ENCODE data around the gene ANAPC1. TPM values are rescaled to one million over a fixed set of nuclear protein-coding genes. Genes with fewer than 3 reads are reported as not detected.
A peak's percentile ranks its signal among the peaks of the same experiment; 100 is the strongest.

The ANAPC1 gene, protein sequence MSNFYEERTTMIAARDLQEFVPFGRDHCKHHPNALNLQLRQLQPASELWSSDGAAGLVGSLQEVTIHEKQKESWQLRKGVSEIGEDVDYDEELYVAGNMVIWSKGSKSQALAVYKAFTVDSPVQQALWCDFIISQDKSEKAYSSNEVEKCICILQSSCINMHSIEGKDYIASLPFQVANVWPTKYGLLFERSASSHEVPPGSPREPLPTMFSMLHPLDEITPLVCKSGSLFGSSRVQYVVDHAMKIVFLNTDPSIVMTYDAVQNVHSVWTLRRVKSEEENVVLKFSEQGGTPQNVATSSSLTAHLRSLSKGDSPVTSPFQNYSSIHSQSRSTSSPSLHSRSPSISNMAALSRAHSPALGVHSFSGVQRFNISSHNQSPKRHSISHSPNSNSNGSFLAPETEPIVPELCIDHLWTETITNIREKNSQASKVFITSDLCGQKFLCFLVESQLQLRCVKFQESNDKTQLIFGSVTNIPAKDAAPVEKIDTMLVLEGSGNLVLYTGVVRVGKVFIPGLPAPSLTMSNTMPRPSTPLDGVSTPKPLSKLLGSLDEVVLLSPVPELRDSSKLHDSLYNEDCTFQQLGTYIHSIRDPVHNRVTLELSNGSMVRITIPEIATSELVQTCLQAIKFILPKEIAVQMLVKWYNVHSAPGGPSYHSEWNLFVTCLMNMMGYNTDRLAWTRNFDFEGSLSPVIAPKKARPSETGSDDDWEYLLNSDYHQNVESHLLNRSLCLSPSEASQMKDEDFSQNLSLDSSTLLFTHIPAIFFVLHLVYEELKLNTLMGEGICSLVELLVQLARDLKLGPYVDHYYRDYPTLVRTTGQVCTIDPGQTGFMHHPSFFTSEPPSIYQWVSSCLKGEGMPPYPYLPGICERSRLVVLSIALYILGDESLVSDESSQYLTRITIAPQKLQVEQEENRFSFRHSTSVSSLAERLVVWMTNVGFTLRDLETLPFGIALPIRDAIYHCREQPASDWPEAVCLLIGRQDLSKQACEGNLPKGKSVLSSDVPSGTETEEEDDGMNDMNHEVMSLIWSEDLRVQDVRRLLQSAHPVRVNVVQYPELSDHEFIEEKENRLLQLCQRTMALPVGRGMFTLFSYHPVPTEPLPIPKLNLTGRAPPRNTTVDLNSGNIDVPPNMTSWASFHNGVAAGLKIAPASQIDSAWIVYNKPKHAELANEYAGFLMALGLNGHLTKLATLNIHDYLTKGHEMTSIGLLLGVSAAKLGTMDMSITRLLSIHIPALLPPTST (N-terminal part only)
- 101 and 106 TPM in 2 replicates for total RNA-seq (2014; rRNA removed; shearing (Covaris generic); ENCODE audit: low replicate concordance)

DNA sequence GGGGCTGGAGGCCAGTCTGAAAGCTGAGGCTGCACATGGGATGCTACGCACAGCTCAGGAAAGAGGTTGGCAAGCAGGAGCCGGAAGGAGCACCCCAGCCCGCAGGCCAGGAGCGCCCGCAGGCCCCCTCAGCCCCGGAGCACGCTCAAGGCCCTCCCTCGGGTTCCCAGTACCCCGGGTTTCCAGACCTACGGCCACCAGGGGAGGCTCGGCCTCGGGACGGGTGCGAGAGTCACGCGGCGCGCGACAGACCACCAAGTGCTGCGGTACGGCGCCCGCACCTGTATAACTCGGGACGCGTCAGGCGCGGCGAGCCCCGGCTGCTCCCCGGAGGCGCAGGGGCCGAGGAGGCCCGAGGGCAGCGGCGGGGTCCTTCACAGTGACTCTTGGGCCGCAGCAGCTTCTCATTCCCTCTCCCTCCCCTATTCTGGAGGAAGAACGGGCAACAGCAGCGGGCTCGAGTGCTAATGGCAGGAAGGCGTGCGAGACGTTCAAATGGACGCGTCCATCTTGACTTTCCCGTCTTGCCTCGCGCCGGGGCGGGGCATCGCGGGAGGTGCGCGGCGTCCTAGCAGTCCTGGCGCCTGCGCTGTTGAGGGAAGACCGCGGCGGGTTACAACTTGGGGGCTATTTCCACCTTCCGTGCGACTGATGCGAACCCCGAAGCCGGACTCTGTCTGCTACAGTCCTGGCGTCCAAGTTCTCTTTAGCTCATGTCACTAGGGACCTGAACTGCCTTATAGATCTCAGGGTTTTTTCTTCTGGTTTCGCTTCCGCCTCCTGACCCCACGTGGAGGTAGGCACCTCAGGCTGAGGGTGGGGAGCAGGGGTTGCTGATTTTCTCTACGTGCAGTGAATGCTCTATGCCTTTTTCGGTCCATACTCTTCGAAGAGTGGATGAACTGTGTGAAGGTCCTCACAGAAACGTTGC lies at the start of gene ANAPC1:
Gene ANAPC1, minus strand, starts transcription at position 533 of the 931 bp plus-strand sequence. CDS start 3,368 bp downstream, outside the sequence.
- Histone ChIP-seq H3K4me1 (ENCODE audit: low read length) (peaks cover 17% of the 10 kb centered on the region), H4K20me1 (ENCODE audit: insufficient read depth, low read depth, low read length) (no peaks in the 10 kb centered on the region), H3K9me3 (ENCODE audit: low read length) (no peaks in the 10 kb centered on the region), H3K27me3 (ENCODE audit: low read length) (no peaks in the 10 kb centered on the region), H3K4me3 (ENCODE audit: low read length) (peak within 1 kb of the TSS; percentile 100), H3K9ac (ENCODE audit: low read length) (peak within 1 kb of the TSS; percentile 98), H3K36me3 (ENCODE audit: insufficient read depth, low read length) (no peaks in the 10 kb centered on the region; the same call in 1 of the 2 replicates), H3K79me2 (ENCODE audit: low read length) (peaks cover 30% of the 10 kb centered on the region), H3K27ac (ENCODE audit: low read length) (peak within 1 kb of the TSS; percentile 77), H2AFZ (ENCODE audit: low read length) (peak within 1 kb of the TSS; percentile 38), H3K9me2 (replicated peaks; ENCODE audit: insufficient read depth, low read length) (no peaks in the 10 kb centered on the region), H3K4me2 (ENCODE audit: low read depth, low read length, poor library complexity, severe bottlenecking) (peak within 1 kb of the TSS; percentile 92)
- peak; percentile 96 for DNase-seq

DNA sequence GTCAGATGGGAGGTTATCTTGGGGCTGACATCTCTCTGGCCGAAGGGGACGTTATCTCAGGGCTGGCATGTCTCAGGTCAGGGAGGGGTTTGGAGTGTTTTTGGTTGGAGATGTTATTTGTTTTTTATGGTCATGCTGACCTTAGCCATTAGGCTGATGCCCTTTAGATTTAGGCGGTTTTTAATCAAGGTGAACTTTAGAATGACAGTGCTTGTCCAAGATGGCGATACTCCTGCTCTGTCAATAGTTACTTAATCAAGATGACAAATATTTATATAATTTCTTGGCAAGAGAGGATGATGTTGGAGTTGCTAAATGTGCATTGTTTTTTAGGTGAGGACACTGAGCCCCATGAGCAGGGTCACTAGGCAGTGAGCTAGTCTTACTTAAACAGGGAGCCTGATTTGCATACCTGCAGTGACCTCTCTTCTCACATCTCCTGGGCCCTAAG lies 48.9 kb upstream of the ANAPC1 start:
- H3K9me3 ChIP-seq (ENCODE audit: low read length): no peaks in the 10 kb centered on the region
- H3K36me3 ChIP-seq (ENCODE audit: insufficient read depth, low read length): no peaks in the 10 kb centered on the region
- no peaks in the 10 kb centered on the region for H3K9me2 ChIP-seq (replicated peaks; ENCODE audit: insufficient read depth, low read length)
- DNase-seq: no peak
- H3K79me2 ChIP-seq (ENCODE audit: low read length): no peaks in the 10 kb centered on the region
- H3K4me3 ChIP-seq (ENCODE audit: low read length): no peak overlapping the region
- no peak overlapping the region for H3K27ac ChIP-seq (ENCODE audit: low read length)
- H3K4me1 ChIP-seq (ENCODE audit: low read length): no peaks in the 10 kb centered on the region
- H3K27me3 ChIP-seq (ENCODE audit: low read length): no peaks in the 10 kb centered on the region
- no peaks in the 10 kb centered on the region for H4K20me1 ChIP-seq (ENCODE audit: insufficient read depth, low read depth, low read length)
- H3K4me2 ChIP-seq (ENCODE audit: low read depth, low read length, poor library complexity, severe bottlenecking): no peak overlapping the region
- H3K9ac ChIP-seq (ENCODE audit: low read length): no peak overlapping the region
- no peak overlapping the region for H2AFZ ChIP-seq (ENCODE audit: low read length)

DNA sequence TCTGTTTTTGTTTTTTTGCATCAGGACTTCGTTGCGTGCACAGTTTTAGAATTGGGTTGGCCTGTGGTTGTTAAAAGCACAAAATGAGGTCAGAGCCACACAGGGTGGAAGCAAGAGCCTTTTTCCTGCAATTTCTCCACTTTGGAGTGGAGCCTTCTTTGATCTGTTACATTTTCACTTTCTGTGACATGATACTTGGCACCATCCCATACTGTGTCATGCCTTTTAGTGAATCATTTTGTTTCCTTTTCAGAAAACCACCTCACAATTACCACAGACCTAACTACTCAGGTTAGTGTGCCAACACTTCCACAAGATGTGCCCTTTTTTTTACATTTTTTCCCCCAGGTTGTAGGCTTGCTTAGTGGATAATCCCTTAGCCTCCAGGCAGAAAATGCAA lies 46.9 kb upstream of the ANAPC1 start:
- Histone ChIP-seq H3K9ac (ENCODE audit: low read length) (no peak overlapping the region), H3K27ac (ENCODE audit: low read length) (no peak overlapping the region), H3K9me3 (ENCODE audit: low read length) (no peaks in the 10 kb centered on the region), H3K36me3 (ENCODE audit: insufficient read depth, low read length) (no peaks in the 10 kb centered on the region), H2AFZ (ENCODE audit: low read length) (no peak overlapping the region), H3K9me2 (replicated peaks; ENCODE audit: insufficient read depth, low read length) (no peaks in the 10 kb centered on the region), H3K4me2 (ENCODE audit: low read depth, low read length, poor library complexity, severe bottlenecking) (no peak overlapping the region), H3K27me3 (ENCODE audit: low read length) (no peaks in the 10 kb centered on the region), H4K20me1 (ENCODE audit: insufficient read depth, low read depth, low read length) (no peaks in the 10 kb centered on the region), H3K4me1 (ENCODE audit: low read length) (no peaks in the 10 kb centered on the region), H3K79me2 (ENCODE audit: low read length) (no peaks in the 10 kb centered on the region), H3K4me3 (ENCODE audit: low read length) (no peak overlapping the region)
- no peak for DNase-seq

DNA sequence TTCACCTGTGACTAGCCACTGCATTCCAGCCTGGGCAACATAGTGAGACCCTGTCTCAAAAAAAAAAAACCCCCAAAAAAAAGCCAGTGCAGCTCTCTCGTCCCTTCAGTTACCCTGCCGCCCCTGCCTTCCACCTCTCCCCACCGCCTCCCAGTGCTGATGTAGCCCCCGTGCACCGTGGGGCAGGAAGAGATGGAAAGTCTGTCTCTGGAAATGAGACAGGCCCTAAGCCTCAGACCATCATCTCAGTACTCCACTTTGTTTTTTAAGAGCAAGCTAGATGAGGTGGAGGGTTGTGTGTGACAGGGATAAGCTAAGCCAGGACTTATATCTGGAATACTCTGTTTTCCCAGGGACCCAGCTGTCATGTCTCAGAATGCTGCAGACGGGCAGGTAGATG lies 46.4 kb upstream of the ANAPC1 start:
- Histone ChIP-seq H3K9me2 (replicated peaks; ENCODE audit: insufficient read depth, low read length) (no peaks in the 10 kb centered on the region), H3K4me1 (ENCODE audit: low read length) (no peaks in the 10 kb centered on the region), H3K27me3 (ENCODE audit: low read length) (no peaks in the 10 kb centered on the region), H3K27ac (ENCODE audit: low read length) (no peak overlapping the region), H3K9me3 (ENCODE audit: low read length) (no peaks in the 10 kb centered on the region), H3K36me3 (ENCODE audit: insufficient read depth, low read length) (no peaks in the 10 kb centered on the region), H3K79me2 (ENCODE audit: low read length) (no peaks in the 10 kb centered on the region), H3K9ac (ENCODE audit: low read length) (no peak overlapping the region), H2AFZ (ENCODE audit: low read length) (no peak overlapping the region), H4K20me1 (ENCODE audit: insufficient read depth, low read depth, low read length) (no peaks in the 10 kb centered on the region), H3K4me2 (ENCODE audit: low read depth, low read length, poor library complexity, severe bottlenecking) (no peak overlapping the region), H3K4me3 (ENCODE audit: low read length) (no peak overlapping the region)
- DNase-seq: no peak

DNA sequence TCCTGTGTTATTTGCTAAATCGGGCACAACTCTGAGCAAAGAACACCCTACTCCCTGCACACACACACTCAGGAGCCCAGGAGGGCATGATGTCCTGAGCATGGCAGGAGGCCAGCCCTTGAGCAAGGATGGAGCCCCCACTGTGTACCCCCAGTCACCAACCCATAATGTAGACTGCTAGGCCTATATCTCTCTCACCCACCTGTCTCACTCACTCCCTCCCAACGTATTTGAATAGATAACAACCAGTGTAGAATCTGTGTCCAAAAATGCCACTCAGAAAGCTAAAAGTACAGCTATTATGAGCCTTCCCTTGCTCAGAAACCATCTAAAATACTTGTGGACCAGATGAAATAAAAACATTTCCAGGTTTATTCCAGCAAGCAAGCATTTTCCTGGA lies 43.7 kb upstream of the ANAPC1 start:
- no peak overlapping the region for H3K27ac ChIP-seq (ENCODE audit: low read length)
- no peaks in the 10 kb centered on the region for H3K36me3 ChIP-seq (ENCODE audit: insufficient read depth, low read length)
- no peak overlapping the region for H2AFZ ChIP-seq (ENCODE audit: low read length)
- H3K9ac ChIP-seq (ENCODE audit: low read length): no peak overlapping the region
- H4K20me1 ChIP-seq (ENCODE audit: insufficient read depth, low read depth, low read length): no peaks in the 10 kb centered on the region
- H3K9me3 ChIP-seq (ENCODE audit: low read length): no peaks in the 10 kb centered on the region
- H3K4me2 ChIP-seq (ENCODE audit: low read depth, low read length, poor library complexity, severe bottlenecking): no peak overlapping the region
- no peaks in the 10 kb centered on the region for H3K27me3 ChIP-seq (ENCODE audit: low read length)
- no peak overlapping the region for H3K4me3 ChIP-seq (ENCODE audit: low read length)
- no peaks in the 10 kb centered on the region for H3K9me2 ChIP-seq (replicated peaks; ENCODE audit: insufficient read depth, low read length)
- H3K4me1 ChIP-seq (ENCODE audit: low read length): no peaks in the 10 kb centered on the region
- no peak for DNase-seq
- no peaks in the 10 kb centered on the region for H3K79me2 ChIP-seq (ENCODE audit: low read length)

DNA sequence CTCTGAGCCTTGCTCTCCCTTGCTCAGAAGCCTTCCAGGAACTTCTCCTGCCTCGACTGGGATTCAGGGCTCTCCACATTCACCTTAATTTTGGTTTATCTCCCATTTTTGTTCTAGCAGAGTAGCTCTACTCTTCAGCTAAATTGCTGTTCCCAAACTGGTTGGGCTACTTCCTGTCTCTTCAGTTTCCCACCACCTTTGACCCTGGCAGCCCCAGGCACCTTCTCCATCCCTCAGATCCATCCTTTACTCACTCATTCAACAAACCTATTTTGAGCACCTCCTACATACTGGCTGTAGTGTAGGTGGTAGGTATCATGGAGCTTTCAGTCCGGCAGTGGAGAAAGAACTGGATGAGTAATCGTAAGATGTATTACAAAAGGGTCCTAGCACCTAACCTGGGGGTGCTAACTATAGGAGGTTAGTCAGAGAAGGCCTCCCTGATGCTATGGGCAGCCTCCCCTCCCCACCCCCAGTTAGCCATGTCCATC lies 40.7 kb upstream of the ANAPC1 start:
- no peak overlapping the region for H3K4me2 ChIP-seq (ENCODE audit: low read depth, low read length, poor library complexity, severe bottlenecking)
- H3K4me3 ChIP-seq (ENCODE audit: low read length): no peak overlapping the region
- DNase-seq: no peak
- H3K36me3 ChIP-seq (ENCODE audit: insufficient read depth, low read length): no peaks in the 10 kb centered on the region
- no peaks in the 10 kb centered on the region for H4K20me1 ChIP-seq (ENCODE audit: insufficient read depth, low read depth, low read length)
- no peak overlapping the region for H3K9ac ChIP-seq (ENCODE audit: low read length)
- no peak overlapping the region for H2AFZ ChIP-seq (ENCODE audit: low read length)
- H3K4me1 ChIP-seq (ENCODE audit: low read length): no peaks in the 10 kb centered on the region
- no peaks in the 10 kb centered on the region for H3K79me2 ChIP-seq (ENCODE audit: low read length)
- no peaks in the 10 kb centered on the region for H3K9me3 ChIP-seq (ENCODE audit: low read length)
- no peaks in the 10 kb centered on the region for H3K27me3 ChIP-seq (ENCODE audit: low read length)
- no peak overlapping the region for H3K27ac ChIP-seq (ENCODE audit: low read length)
- no peaks in the 10 kb centered on the region for H3K9me2 ChIP-seq (replicated peaks; ENCODE audit: insufficient read depth, low read length)

DNA sequence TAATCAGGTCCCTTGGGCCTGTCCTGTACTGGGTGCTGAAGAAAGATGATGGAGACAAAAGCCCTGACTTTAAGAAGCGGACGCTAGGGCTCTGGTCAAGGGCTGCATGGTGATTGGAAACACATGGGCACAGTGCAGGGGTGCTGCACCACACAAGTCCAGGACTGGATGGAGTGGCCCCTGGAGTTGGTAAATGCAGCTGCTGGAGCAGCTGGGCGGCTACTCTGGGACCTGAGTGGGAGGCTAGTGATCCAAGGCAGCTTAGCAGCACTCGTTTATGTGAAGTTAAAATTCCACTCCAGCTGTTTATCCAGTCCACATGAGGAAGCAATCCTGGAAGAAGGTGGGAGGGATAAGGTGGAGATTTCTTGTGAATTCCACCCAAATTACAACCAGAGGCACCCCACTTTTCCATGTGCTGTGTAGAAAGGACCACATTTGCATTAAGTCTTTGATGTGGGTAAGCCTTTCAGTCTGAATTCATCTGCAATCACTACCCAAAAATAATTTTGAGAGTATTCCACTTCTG lies 39.3 kb upstream of the ANAPC1 start:
- no peaks in the 10 kb centered on the region for H3K79me2 ChIP-seq (ENCODE audit: low read length)
- no peaks in the 10 kb centered on the region for H3K27me3 ChIP-seq (ENCODE audit: low read length)
- no peaks in the 10 kb centered on the region for H3K9me3 ChIP-seq (ENCODE audit: low read length)
- no peak overlapping the region for H3K27ac ChIP-seq (ENCODE audit: low read length)
- H3K4me2 ChIP-seq (ENCODE audit: low read depth, low read length, poor library complexity, severe bottlenecking): no peak overlapping the region
- H3K9me2 ChIP-seq (replicated peaks; ENCODE audit: insufficient read depth, low read length): no peaks in the 10 kb centered on the region
- H4K20me1 ChIP-seq (ENCODE audit: insufficient read depth, low read depth, low read length): no peaks in the 10 kb centered on the region
- H3K9ac ChIP-seq (ENCODE audit: low read length): no peak overlapping the region
- no peaks in the 10 kb centered on the region for H3K4me1 ChIP-seq (ENCODE audit: low read length)
- H2AFZ ChIP-seq (ENCODE audit: low read length): no peak overlapping the region
- no peak overlapping the region for H3K4me3 ChIP-seq (ENCODE audit: low read length)
- no peak for DNase-seq
- H3K36me3 ChIP-seq (ENCODE audit: insufficient read depth, low read length): no peaks in the 10 kb centered on the region

Data from Karpas-422 (cell line).